Heart left ventricle (tissue), 16 donors: ENCODE results near the gene TNNC2. TPM values are rescaled to one million over a fixed set of nuclear protein-coding genes. Genes with fewer than 3 reads are reported as not detected.
A peak's percentile ranks its signal among the peaks of the same experiment; 100 is the strongest.

ENCODE experiments used
- ATAC-seq, 4 donors: fragments of 200-7000 bp; cut with Tn5 transposase; one replicate each; pipeline ENCODE4 v1.9.1; 2020 to 2022; ENCODE audit warnings: moderate library complexity in 4 of 4, mild to moderate bottlenecking in 3 of 4, moderate number of reproducible peaks in 1 of 4
- DNase-seq, 5 donors: peaks; one replicate each; pipeline ENCODE4 v3.0.0-alpha.2; 2020
- H3K27ac ChIP-seq, 12 donors: fragments of 200-600 bp; sonication (generic) in 4 of 12; one replicate each; pipeline versions ENCODE4 v1.5.0 to v1.8.0; 2016 to 2022; ENCODE audit warnings: mild to moderate bottlenecking in 2 of 12
- H3K27me3 ChIP-seq, 9 donors: fragments of 200-600 bp; sonication (generic) in 2 of 9; one replicate each; pipeline versions ENCODE4 v1.5.1 to v1.8.0; 2016 to 2022; ENCODE audit warnings: mild to moderate bottlenecking in 3 of 9
- H3K36me3 ChIP-seq, 9 donors: fragments of 200-600 bp; sonication (generic) in 2 of 9; one replicate each; pipeline versions ENCODE4 v1.5.0 to v1.8.0; 2018 to 2022; ENCODE audit warnings: mild to moderate bottlenecking in 2 of 9
- H3K4me1 ChIP-seq, 12 donors: fragments of 200-600 bp; sonication (generic) in 4 of 12; one replicate each; pipeline versions ENCODE4 v1.5.0 to v1.8.0; 2016 to 2022; ENCODE audit warnings: mild to moderate bottlenecking in 3 of 12
- H3K4me3 ChIP-seq, 12 donors: fragments of 200-600 bp; sonication (generic) in 4 of 12; one replicate each; pipeline versions ENCODE4 v1.5.0 to v1.8.0; 2017 to 2022; ENCODE audit warnings: mild to moderate bottlenecking in 9 of 12, moderate library complexity in 4 of 12
- H3K9me3 ChIP-seq, 12 donors: fragments of 200-600 bp; sonication (generic) in 4 of 12; one replicate each; pipeline versions ENCODE4 v1.5.0 to v1.8.0; 2016 to 2022; ENCODE audit warnings: mild to moderate bottlenecking in 1 of 12
- CTCF ChIP-seq, 12 donors: fragments of 200-600 bp; sonication (generic) in 4 of 12; IDR thresholded peaks; one replicate each; pipeline versions ENCODE4 v1.5.0 to v1.8.0; 2018 to 2022; ENCODE audit warnings: antibody characterized with exemption in 12 of 12, mild to moderate bottlenecking in 5 of 12
- POLR2A ChIP-seq, 2 donors: fragments of 450-650 bp; IDR thresholded peaks; one replicate each; pipeline ENCODE4 v1.6.1; 2017; ENCODE audit warnings: antibody characterized with exemption in 2 of 2, mild to moderate bottlenecking in 2 of 2, moderate library complexity in 2 of 2
- WGBS, 4 donors: extraction: QIAGEN DNeasy Blood & Tissue Kit in 2 of 4; methylation state at CpG; one replicate each; pipeline versions ENCODE4 v1.1.5 to v1.1.7; 2013 to 2018; 5-methylcytosine and 5-hydroxymethylcytosine counted together
- intact Hi-C, 10 donors: fragments of 100-400 bp; cut with DNase I; formaldehyde crosslinking; loops; one replicate each; pipeline versions ENCODE4 v1.11.1 to v1.14.2; 2022
- polyA plus RNA-seq, 2 donors: library from polyadenylated mRNA; stranded (reverse); fragments of 200-250 nt; gene quantifications; one replicate each; pipeline ENCODE4 v1.2.3, GENCODE V29; 2013
- total RNA-seq, 9 donors: library from RNA; depleted of rRNA in 2 of 9; stranded (reverse); fragments of >200 nt in 2 of 9; fragmentation: NEBNext Ultra II Directional in 3 of 9; extraction: Animal tissue kit (Norgen Biotek cat#: 25700) in 3 of 9; gene quantifications; one replicate each; pipeline versions ENCODE4 v1.1.0 to v1.2.4, GENCODE V29; 2016 to 2023
- donor health status: ischemic (EF 13 %, LVEDD 7.1; RV severe dilation, severe dysfunction).
- donor health status: healthy with polysubstance abuse.
- donor health status: DM: no; HTN: yes; CAD: no.
- donor health status: DM: no; HTN: no; CAD: no.
- donor health status: ischemic (EF 25% LVEDD 6.9; RV normal size, moderate dysfunction).
- donor health status: ischemic (EF 25% LVEDD 5.7; RV mildly dilated, moderate dysfunction).
- donor health status: healthy.
- donor health status: DM: yes; HTN: yes; CAD: no.
- donor health status: ischemic (EF 35%, LVEDD 5.7; RV mildly dilated, moderate dysfunction).
- donor health status: nonischemic (EF 11% LVEDD 7.7; RV severe dilation, severe dysfunction).
- donor health status: DM: yes; HTN: yes; CAD: no.
- donor health status: PGD.
- donor health status: ischemic (EF 29% LVEDD 5.4; RV normal size, mild dysfunction).
- donor health status: nonischemic (EF 23%, LVEDD 6.1; RV moderate dilation, normal function).

The TNNC2 gene
- total and polyA plus RNA-seq, 11 donors, result 0.14 to 0.30 TPM; not detected in 9

- Histone ChIP-seq H3K4me3 (no peak overlapping the region), H3K27me3 (peaks cover 1 to 16% (median 9%) of the 10 kb centered on the region in 9 donors), H3K27ac (peak overlapping the region in 2 of 12 donors; percentile 1 to 54), H3K36me3 (no peaks in the 10 kb centered on the region), H3K9me3 (no peaks in the 10 kb centered on the region), H3K4me1 (peaks cover 0 to 21% (median 8%) of the 10 kb centered on the region in 12 donors)
- ATAC-seq (no peak), DNase-seq (no peak)
- intact Hi-C loops, result no loop called here
- no peak for TF ChIP-seq CTCF (IDR thresholded peaks at IDR 0.05)
- no peak for TF ChIP-seq POLR2A (IDR thresholded peaks at IDR 0.05)
- WGBS, 4 donors, result 71 to 77% (median 74%) methylated on average over 3 of the region's 3 CpGs
These were observed 8.9 kb downstream of the TNNC2 start for GRCh38 chr20:45818239-45818638.

- H3K9me3 ChIP-seq, result no peaks in the 10 kb centered on the region
- TF ChIP-seq POLR2A (IDR thresholded peaks at IDR 0.05) (no peak), CTCF (IDR thresholded peaks at IDR 0.05) (no peak)
- H3K4me1 ChIP-seq, result peaks cover 0 to 19% (median 6%) of the 10 kb centered on the region in 12 donors
- DNase-seq (no peak), ATAC-seq (peak in 2 of 4 donors; percentile 31 to 41)
- no peaks in the 10 kb centered on the region for H3K36me3 ChIP-seq
- intact Hi-C loops, result no loop called here
- H3K27ac ChIP-seq, result peak overlapping the region in 3 of 12 donors; percentile 1 to 54 (median 48)
- WGBS, 4 donors, result 57 to 77% (median 66%) methylated on average over 8 to 9 of the region's 9 CpGs
- H3K4me3 ChIP-seq, result no peak overlapping the region
- peaks cover 0 to 10% (median 5%) of the 10 kb centered on the region in 9 donors for H3K27me3 ChIP-seq
These were observed 9.5 kb downstream of the TNNC2 start for GRCh38 chr20:45817376-45818194.

GRCh38 chr20:45816951-45817350, 10.2 kb downstream of the TNNC2 start:
- Histone ChIP-seq H3K36me3 (no peaks in the 10 kb centered on the region), H3K27me3 (peaks cover 0 to 6% (median 0%) of the 10 kb centered on the region in 9 donors), H3K9me3 (no peaks in the 10 kb centered on the region), H3K4me1 (peaks cover 0 to 17% (median 6%) of the 10 kb centered on the region in 12 donors), H3K4me3 (no peak overlapping the region), H3K27ac (peak overlapping the region in 2 of 12 donors; percentile 48 to 54)
- ATAC-seq (no peak), DNase-seq (no peak)
- 90 to 96% (median 93%) methylated on average over 3 of the region's 3 CpGs for WGBS, 4 donors
- intact Hi-C loops, result no loop called here
- no peak for TF ChIP-seq POLR2A (IDR thresholded peaks at IDR 0.05)
- no peak for TF ChIP-seq CTCF (IDR thresholded peaks at IDR 0.05)

- intact Hi-C loops, result loop anchor here in 1 of 10 donors (5.0 kb wide), 1 partner anchor 153 kb away; no protein-coding TSS in a partner anchor
- no peak for DNase-seq
- 87 to 93% (median 92%) methylated on average over 3 of the region's 3 CpGs for WGBS, 4 donors
These were observed 12.8 kb downstream of the TNNC2 start for GRCh38 chr20:45814314-45814713.

More at GRCh38 chr20:45814314-45814713, 12.8 kb downstream of the TNNC2 start:
- no peak for ATAC-seq
- H3K27me3 ChIP-seq, result no peaks in the 10 kb centered on the region
- no peak overlapping the region for H3K27ac ChIP-seq
- H3K9me3 ChIP-seq, result no peaks in the 10 kb centered on the region
- H3K4me1 ChIP-seq, result peaks cover 0 to 22% (median 6%) of the 10 kb centered on the region in 12 donors
- TF ChIP-seq CTCF (IDR thresholded peaks at IDR 0.05), result no peak
- H3K36me3 ChIP-seq, result peaks cover 1 to 24% (median 23%) of the 10 kb centered on the region in 9 donors
- no peak overlapping the region for H3K4me3 ChIP-seq
